ENCODE measurements around the gene UHRF1. TPM values are rescaled to one million over a fixed set of nuclear protein-coding genes. Genes with fewer than 3 reads are reported as not detected.

Gene UHRF1
- total and polyA plus RNA-seq, 2 of the 4 experiments (the other 2 are of a cell fraction), result 47.4 to 57.4 TPM

DNA sequence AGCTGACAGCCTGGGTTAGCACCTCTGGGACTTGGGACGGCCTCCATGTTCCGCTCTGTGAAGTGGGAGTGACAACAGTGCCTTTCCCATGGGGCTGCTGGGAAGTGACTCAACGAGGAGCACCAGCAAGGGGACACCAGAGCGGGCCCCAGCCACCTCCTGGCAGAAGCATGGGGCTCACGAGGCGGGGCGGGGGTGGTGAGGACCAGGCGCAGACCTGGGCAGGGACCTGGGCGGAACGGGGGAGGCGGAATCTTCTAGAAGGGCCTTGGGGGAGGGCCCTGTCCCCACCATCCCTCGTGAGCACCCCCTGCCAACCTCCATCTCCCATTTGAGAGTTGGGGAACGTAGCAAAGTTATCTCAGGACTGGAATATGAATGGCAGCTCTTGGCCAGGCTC is 97.5 kb downstream of the UHRF1 start:
- in situ Hi-C loops (cut with MboI; ENCODE audit: low sequenced_read_pairs) (no loop called here), intact Hi-C loops (cut with micrococcal nuclease) (no loop called here), dilution Hi-C loops (cut with HindIII; ENCODE audit: low sequenced_read_pairs, unreplicated experiment) (no loop called here)
- H2BK5ac ChIP-seq (ENCODE audit: low read depth, low read length, poor library complexity, severe bottlenecking), result no peak overlapping the region
- H4K20me1 ChIP-seq (ENCODE audit: insufficient read depth, low read length), result peaks cover 91% of the 10 kb centered on the region
- no peak overlapping the region for H2AK5ac ChIP-seq (ENCODE audit: low read depth, low read length)
- no peak overlapping the region for H3K9ac ChIP-seq (ENCODE audit: low read depth, low read length)
- no peak for ATAC-seq (ENCODE audit: low read depth)
- 60% methylated on average over 1 of the region's 13 CpGs; no CpG with 5 or more reads in 1 of the 2 experiments for WGBS, 2 experiments (ENCODE audit: extremely low coverage in 2 of 2, insufficient read length in 1 of 2)
- H3K14ac ChIP-seq (replicated peaks; ENCODE audit: low read depth, low read length), result no peak overlapping the region
- H3K27ac ChIP-seq (ENCODE audit: insufficient read depth, low read length), result no peak overlapping the region
- no peak overlapping the region for H2AFZ ChIP-seq (replicated peaks; ENCODE audit: low read length, poor library complexity)
- H3K56ac ChIP-seq (ENCODE audit: extremely low read depth, insufficient read depth, low read length), result no peak overlapping the region
- H3K36me3 ChIP-seq (ENCODE audit: control insufficient read depth, insufficient read depth, low read length), result peaks cover 6% of the 10 kb centered on the region; the same call in 1 of the 2 replicates
- H3K18ac ChIP-seq (ENCODE audit: low read depth, low read length), result no peak overlapping the region
- no peak overlapping the region for H3K4ac ChIP-seq (ENCODE audit: low read depth, low read length)
- TF ChIP-seq FOS (IDR thresholded peaks at IDR 0.05; ENCODE audit: low read depth, low read length) (no peak), POLR2A (IDR thresholded peaks at IDR 0.05; ENCODE audit: low read depth, low read length) (no peak), RFX5 (IDR thresholded peaks at IDR 0.05; ENCODE audit: low read depth, low read length) (no peak), ELK1 (IDR thresholded peaks at IDR 0.05; ENCODE audit: borderline replicate concordance, low read depth, low read length) (no peak)
- TF ChIP-seq, protein P1, sequence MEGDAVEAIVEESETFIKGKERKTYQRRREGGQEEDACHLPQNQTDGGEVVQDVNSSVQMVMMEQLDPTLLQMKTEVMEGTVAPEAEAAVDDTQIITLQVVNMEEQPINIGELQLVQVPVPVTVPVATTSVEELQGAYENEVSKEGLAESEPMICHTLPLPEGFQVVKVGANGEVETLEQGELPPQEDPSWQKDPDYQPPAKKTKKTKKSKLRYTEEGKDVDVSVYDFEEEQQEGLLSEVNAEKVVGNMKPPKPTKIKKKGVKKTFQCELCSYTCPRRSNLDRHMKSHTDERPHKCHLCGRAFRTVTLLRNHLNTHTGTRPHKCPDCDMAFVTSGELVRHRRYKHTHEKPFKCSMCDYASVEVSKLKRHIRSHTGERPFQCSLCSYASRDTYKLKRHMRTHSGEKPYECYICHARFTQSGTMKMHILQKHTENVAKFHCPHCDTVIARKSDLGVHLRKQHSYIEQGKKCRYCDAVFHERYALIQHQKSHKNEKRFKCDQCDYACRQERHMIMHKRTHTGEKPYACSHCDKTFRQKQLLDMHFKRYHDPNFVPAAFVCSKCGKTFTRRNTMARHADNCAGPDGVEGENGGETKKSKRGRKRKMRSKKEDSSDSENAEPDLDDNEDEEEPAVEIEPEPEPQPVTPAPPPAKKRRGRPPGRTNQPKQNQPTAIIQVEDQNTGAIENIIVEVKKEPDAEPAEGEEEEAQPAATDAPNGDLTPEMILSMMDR (conservative IDR thresholded peaks at IDR 0.05; ENCODE audit: low read depth, low read length), result no peak
- H4K91ac ChIP-seq (ENCODE audit: insufficient read depth, low read depth, low read length), result no peak overlapping the region
- DNase-seq, result no peak
- peaks cover 37 to 91% of the 10 kb centered on the region in 2 experiments for H3K79me1 ChIP-seq (ENCODE audit: low read depth in 1 of 2, low read length in 2 of 2)
- no peak overlapping the region for H2BK20ac ChIP-seq (ENCODE audit: low read depth, low read length)
- H2AK9ac ChIP-seq (replicated peaks; ENCODE audit: low read depth, low read length, poor library complexity), result no peak overlapping the region
- no peaks in the 10 kb centered on the region; the same call in 1 of the 2 replicates for H3K4me1 ChIP-seq (ENCODE audit: control insufficient read depth, insufficient read depth, low read length)
- peaks cover 8% of the 10 kb centered on the region for H3K9me1 ChIP-seq (ENCODE audit: insufficient read depth, low read length)
- H2BK15ac ChIP-seq (ENCODE audit: low read depth, low read length), result no peak overlapping the region
- no peak overlapping the region for H3K23ac ChIP-seq (ENCODE audit: low read depth, low read length)
- H3K4me2 ChIP-seq (ENCODE audit: low read depth, low read length), result no peak overlapping the region
- no peaks in the 10 kb centered on the region for H3K27me3 ChIP-seq (ENCODE audit: control insufficient read depth, insufficient read depth, low read length)
- BruUV-seq (replicated peaks), result no TSS peak
- no peaks in the 10 kb centered on the region for H3K9me3 ChIP-seq (ENCODE audit: control insufficient read depth, insufficient read depth, low read length)
- no peak overlapping the region for H4K8ac ChIP-seq (ENCODE audit: low read depth in 2 of 2, low read length in 2 of 2)
- POLR2A ChIA-PET (ENCODE audit: unreplicated experiment), result no interaction called here
- H2BK120ac ChIP-seq (ENCODE audit: low read depth, low read length), result no peak overlapping the region
- H4K5ac ChIP-seq (ENCODE audit: low read depth, low read length), result no peak overlapping the region
- no peak overlapping the region for H3K4me3 ChIP-seq (ENCODE audit: insufficient read depth, low read depth, low read length)
- CTCF ChIA-PET, result no interaction called here

Small RNAs within 50 kb of the gene (microRNA-seq; reads per million reads assigned to microRNA genes)
- gene MIR4747 (ENCODE audit: insufficient read depth in 1 of 2, insufficient read length in 1 of 2, unreplicated experiment in 1 of 2), result 0.73 to 2.1 reads per million in 2 experiments

Small RNAs within 50 kb of the gene (small RNA-seq; reads per million reads assigned to genes)
- gene MIR4747, result 0 reads per million in 5 experiments

Other genes starting within 250 kb of the UHRF1 start
- 160 and 203 TPM in 2 replicates for gene MYDGF, start 239.2 kb upstream of the UHRF1 start, total RNA-seq (2012; rRNA removed)
- gene MYDGF, start 239.2 kb upstream of the UHRF1 start, polyA plus RNA-seq (2012; rRNA removed), result 310 and 381 TPM in 2 replicates
- gene DPP9, start 185.7 kb upstream of the UHRF1 start, total RNA-seq (2012; rRNA removed), result 12.2 and 12.4 TPM in 2 replicates
- gene DPP9, start 185.7 kb upstream of the UHRF1 start, polyA plus RNA-seq (2012; rRNA removed), result 33.0 and 37.3 TPM in 2 replicates
- gene FEM1A, start 117.8 kb upstream of the UHRF1 start, total RNA-seq (2012; rRNA removed), result 8.6 and 8.8 TPM in 2 replicates
- 5.3 and 5.8 TPM in 2 replicates for gene FEM1A, start 117.8 kb upstream of the UHRF1 start, polyA plus RNA-seq (2012; rRNA removed)
- gene TICAM1, start 77.8 kb upstream of the UHRF1 start, total RNA-seq (2012; rRNA removed), result 0.90 and 1.1 TPM in 2 replicates
- 9.2 and 10.9 TPM in 2 replicates for gene TICAM1, start 77.8 kb upstream of the UHRF1 start, polyA plus RNA-seq (2012; rRNA removed)
- gene PLIN3, start 41.8 kb upstream of the UHRF1 start, total RNA-seq (2012; rRNA removed), result 246 and 289 TPM in 2 replicates
- 147 and 170 TPM in 2 replicates for gene PLIN3, start 41.8 kb upstream of the UHRF1 start, polyA plus RNA-seq (2012; rRNA removed)
- not detected in 2 replicates for gene ARRDC5, start 6.6 kb upstream of the UHRF1 start, total RNA-seq (2012; rRNA removed)
- not detected in 2 replicates for gene ARRDC5, start 6.6 kb upstream of the UHRF1 start, polyA plus RNA-seq (2012; rRNA removed)
- 5.0 TPM in 2 replicates for gene KDM4B, start 59.6 kb downstream of the UHRF1 start, total RNA-seq (2012; rRNA removed)
- gene KDM4B, start 59.6 kb downstream of the UHRF1 start, polyA plus RNA-seq (2012; rRNA removed), result 17.9 and 20.8 TPM in 2 replicates